HG03060 (cell line): ENCODE measurements around the gene TAS1R3.

Experiments
- ATAC-seq: cut with Tn5 transposase; IDR thresholded peaks from one replicate; pipeline ENCODE4 v1.9.1; 2021; ENCODE audit warnings: low read depth, moderate number of reproducible peaks; ENCODE audit not compliant: unreplicated experiment

Gene TAS1R3

DNA sequence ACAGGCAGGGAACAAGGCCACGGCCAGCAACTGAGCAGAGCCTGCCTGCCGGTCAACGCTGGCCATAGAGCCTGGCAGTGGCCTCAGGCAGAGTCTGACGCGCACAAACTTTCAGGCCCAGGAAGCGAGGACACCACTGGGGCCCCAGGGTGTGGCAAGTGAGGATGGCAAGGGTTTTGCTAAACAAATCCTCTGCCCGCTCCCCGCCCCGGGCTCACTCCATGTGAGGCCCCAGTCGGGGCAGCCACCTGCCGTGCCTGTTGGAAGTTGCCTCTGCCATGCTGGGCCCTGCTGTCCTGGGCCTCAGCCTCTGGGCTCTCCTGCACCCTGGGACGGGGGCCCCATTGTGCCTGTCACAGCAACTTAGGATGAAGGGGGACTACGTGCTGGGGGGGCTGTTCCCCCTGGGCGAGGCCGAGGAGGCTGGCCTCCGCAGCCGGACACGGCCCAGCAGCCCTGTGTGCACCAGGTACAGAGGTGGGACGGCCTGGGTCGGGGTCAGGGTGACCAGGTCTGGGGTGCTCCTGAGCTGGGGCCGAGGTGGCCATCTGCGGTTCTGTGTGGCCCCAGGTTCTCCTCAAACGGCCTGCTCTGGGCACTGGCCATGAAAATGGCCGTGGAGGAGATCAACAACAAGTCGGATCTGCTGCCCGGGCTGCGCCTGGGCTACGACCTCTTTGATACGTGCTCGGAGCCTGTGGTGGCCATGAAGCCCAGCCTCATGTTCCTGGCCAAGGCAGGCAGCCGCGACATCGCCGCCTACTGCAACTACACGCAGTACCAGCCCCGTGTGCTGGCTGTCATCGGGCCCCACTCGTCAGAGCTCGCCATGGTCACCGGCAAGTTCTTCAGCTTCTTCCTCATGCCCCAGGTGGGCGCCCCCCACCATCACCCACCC lies at the start of gene TAS1R3:
TAS1R3 (plus strand) TSS at position 213 of the 898 bp plus-strand sequence; CDS start at position 279, 66 bp downstream.
- no peak for ATAC-seq

DNA sequence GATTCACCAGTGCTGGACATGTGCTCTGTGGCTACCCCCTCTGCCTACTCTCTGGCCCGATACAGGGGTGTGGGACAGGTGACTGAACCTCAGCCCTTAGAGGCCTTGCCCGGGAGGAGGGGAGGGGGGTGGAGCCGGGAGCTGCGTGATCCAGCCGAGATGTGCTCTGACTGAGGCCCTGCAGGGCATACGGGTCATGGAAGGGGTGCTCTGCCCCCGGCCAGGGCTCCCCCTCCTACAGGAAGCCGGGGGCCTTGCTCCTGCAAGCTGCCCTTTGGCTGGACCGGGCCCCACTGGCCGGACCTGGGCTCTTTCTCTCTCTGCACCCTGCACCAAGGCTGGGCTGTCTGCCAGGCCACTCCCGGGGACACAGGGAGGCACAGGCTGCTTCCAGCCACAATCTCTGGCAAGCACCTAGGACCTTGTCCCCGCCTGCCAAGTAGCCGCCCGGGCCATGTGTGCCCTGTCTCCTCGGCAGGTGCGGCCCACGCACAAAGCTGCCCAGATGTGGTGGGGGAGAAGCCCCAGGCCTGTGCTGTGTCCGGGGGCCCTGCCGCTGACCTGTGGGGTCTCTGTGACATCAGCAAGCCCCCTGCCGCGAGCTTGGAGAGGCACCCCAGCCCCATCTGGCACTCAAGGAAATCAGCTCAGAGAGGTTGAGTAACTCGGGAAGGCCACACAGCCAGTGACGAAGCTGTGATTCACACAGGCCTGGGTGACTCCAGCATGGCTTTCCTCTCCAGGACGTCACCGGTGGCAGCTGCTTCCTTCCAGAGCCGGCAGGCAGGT lies 49.4 kb upstream of the TAS1R3 start:
- ATAC-seq = no peak

GRCh38 chr1:1282998-1283397 lies 48.1 kb upstream of the TAS1R3 start:
- no peak for ATAC-seq

DNA sequence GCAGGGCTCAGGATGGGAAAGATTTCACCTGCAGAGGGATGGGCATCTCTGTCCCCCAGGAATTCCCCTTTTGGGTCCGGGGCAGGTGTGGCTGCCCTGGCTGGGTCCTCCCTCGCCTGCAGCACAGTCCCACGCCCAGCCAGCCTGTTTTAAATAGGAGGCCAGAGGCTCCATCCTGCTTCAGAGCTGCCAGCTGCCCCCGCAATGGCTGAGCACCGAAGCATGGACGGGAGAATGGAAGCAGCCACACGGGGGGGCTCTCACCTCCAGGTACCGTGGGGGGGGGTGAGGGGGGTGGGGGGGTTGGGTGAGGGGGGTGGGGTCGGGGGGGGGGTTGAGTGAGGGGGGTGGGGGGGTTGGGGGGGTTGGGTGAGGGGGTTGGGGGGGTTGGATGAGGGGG lies 47.3 kb upstream of the TAS1R3 start:
- no peak for ATAC-seq

DNA sequence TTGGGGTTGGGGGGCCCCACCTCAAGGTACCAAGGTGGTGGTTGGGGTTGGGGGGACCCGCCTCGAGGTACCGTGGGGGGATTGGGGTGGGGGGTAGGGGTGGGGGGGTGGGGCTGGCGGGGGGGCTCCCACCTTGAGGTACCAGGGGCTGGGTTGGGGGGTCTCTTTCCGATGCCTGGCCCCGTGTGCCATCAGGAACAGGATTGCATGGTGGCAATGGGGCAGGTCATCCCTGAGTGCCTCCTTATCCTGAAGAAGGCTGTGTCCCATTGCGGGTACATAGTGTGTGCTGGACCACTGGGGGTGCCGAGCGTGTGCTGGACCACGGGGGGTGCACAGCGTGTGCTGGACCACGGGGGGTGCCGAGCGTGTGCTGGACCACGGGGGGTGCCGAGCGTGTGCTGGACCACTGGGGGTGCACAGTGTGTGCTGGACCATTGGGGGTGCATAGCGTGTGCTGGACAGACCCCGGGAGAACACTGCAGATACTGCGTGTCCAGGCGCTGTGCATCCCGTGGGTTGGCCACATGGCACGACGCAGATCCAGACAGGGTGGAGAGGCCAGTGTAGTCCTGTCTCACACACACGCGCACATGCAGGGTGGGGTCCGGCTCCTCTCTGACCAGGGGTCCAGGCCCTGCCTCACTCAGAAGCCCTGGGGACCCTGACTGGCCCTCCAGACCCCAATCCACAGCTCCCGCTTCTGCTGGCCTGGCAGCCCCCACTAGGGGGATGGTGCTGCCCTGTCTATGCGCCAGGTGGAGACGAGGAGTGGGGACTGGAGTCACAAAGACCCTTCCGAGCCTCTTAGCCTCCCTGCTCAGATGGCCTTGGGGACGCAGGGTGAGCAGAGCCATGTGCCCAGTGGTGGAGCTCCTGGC lies 46.6 kb upstream of the TAS1R3 start:
- no peak for ATAC-seq

- ATAC-seq = no peak
Measured at GRCh38 chr1:1285102-1285571, 45.9 kb upstream of the TAS1R3 start.

- no peak for ATAC-seq
Measured at GRCh38 chr1:1285611-1286311, 45.3 kb upstream of the TAS1R3 start.

- no peak for ATAC-seq
Measured at GRCh38 chr1:1286313-1287261, 44.5 kb upstream of the TAS1R3 start.

GRCh38 chr1:1287288-1288110 lies 43.6 kb upstream of the TAS1R3 start:
- ATAC-seq = no peak

DNA sequence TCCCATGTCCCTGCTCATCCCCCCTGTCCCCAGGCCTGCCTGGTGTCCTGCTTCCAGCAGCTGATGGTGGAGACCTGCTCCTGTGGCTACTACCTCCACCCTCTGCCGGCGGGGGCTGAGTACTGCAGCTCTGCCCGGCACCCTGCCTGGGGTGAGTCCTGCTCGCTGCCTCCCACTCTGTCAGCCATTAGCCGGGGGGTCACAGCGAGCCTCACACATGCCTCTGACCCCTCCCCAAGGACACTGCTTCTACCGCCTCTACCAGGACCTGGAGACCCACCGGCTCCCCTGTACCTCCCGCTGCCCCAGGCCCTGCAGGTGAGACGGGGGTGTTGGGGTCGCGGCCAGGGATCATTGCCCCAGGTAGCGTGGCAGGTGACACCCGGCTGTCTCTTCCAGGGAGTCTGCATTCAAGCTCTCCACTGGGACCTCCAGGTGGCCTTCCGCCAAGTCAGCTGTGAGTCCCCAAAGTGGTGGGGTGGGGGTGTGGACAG lies 40.8 kb upstream of the TAS1R3 start:
- no peak for ATAC-seq

DNA sequence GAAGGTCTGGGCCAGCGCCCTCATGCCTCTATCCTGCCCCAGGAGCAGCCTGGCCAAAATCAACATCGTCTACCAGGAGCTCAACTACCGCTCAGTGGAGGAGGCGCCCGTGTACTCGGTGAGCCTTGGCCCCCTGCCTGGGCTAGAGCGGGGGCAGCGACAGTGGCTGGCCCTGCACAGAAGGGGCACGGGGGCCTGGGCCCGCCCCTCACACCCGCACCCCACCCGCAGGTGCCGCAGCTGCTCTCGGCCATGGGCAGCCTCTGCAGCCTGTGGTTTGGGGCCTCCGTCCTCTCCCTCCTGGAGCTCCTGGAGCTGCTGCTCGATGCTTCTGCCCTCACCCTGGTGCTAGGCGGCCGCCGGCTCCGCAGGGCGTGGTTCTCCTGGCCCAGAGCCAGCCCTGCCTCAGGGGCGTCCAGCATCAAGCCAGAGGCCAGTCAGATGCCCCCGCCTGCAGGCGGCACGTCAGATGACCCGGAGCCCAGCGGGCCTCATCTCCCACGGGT lies 40.0 kb upstream of the TAS1R3 start:
- ATAC-seq = no peak

GRCh38 chr1:1291548-1292441 lies 39.3 kb upstream of the TAS1R3 start:
- no peak for ATAC-seq

- no peak for ATAC-seq
Measured at GRCh38 chr1:1292442-1292779, 38.7 kb upstream of the TAS1R3 start.

DNA sequence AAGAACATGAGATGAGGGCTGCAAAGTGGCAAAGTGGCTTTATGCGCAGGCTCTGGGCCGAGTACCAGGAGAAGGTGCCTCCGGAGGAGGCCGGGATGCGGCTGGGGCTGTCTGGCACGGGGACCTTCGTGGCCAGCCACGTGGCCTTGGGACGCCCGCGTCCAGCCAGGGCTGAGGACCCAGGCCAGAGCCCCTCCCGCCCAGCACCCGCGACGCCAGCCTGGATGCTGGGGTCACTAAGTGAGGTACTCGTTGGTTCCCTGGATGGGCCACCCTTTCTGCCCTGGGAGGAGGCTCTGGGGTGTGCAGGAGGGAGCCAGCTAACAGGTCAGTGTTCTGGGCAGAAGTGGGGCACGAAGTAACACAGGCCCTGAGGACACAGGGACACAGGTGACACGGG lies 38.2 kb upstream of the TAS1R3 start:
- no peak for ATAC-seq

- ATAC-seq = no peak
Measured at GRCh38 chr1:1293263-1294249, 37.5 kb upstream of the TAS1R3 start.
